ENCODE data around the gene AFF3. TPM values are rescaled to one million over a fixed set of nuclear protein-coding genes. Genes with fewer than 3 reads are reported as not detected.

AFF3 gene
- total and polyA plus RNA-seq, 10 of the 15 experiments (the other 5 are each of a cell fraction or from before 2014, with no cell fraction given) = 0.26 to 5.5 (median 3.0) TPM

DNA sequence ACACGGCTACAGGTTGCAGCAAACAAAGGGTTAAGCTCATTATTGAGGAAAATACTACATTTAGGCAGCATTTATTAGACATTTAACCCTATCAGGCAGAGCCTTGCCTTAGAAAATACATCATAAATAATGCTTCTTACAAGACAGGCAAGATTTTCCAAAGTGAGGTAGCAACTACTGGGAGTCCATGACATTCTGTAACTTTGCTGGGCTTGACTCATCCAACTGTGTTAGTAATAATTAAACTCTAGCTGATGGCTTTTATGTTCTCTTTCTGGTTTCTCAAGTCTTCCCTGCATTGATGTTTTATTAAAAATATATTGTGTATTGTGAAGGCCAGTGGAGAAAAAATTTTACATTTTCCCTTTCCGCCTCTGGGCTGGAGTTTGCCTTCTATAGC, 291.3 kb downstream of the AFF3 start (continued):
- TF ChIP-seq CTCF (IDR thresholded peaks at IDR 0.05 in 2 of 3, conservative IDR thresholded peaks at IDR 0.05 in 1 of 3; ENCODE audit: control insufficient read depth in 2 of 3, extremely low read depth in 1 of 3, insufficient read depth in 1 of 3, low read depth in 3 of 3, low read length in 3 of 3) (no peak), ZBED1 (IDR thresholded peaks at IDR 0.05; ENCODE audit: borderline replicate concordance) (no peak), MXI1 (IDR thresholded peaks at IDR 0.05; ENCODE audit: low read depth, low read length) (no peak), CBX3 (IDR thresholded peaks at IDR 0.05; ENCODE audit: borderline replicate concordance, low read depth) (no peak), EZH2 (IDR thresholded peaks at IDR 0.05; ENCODE audit: borderline replicate concordance, control insufficient read depth, low read depth, low read length) (no peak), RAD21 (IDR thresholded peaks at IDR 0.05; ENCODE audit: insufficient read depth, low read depth, low read length) (no peak)
- TF ChIP-seq, protein P1, sequence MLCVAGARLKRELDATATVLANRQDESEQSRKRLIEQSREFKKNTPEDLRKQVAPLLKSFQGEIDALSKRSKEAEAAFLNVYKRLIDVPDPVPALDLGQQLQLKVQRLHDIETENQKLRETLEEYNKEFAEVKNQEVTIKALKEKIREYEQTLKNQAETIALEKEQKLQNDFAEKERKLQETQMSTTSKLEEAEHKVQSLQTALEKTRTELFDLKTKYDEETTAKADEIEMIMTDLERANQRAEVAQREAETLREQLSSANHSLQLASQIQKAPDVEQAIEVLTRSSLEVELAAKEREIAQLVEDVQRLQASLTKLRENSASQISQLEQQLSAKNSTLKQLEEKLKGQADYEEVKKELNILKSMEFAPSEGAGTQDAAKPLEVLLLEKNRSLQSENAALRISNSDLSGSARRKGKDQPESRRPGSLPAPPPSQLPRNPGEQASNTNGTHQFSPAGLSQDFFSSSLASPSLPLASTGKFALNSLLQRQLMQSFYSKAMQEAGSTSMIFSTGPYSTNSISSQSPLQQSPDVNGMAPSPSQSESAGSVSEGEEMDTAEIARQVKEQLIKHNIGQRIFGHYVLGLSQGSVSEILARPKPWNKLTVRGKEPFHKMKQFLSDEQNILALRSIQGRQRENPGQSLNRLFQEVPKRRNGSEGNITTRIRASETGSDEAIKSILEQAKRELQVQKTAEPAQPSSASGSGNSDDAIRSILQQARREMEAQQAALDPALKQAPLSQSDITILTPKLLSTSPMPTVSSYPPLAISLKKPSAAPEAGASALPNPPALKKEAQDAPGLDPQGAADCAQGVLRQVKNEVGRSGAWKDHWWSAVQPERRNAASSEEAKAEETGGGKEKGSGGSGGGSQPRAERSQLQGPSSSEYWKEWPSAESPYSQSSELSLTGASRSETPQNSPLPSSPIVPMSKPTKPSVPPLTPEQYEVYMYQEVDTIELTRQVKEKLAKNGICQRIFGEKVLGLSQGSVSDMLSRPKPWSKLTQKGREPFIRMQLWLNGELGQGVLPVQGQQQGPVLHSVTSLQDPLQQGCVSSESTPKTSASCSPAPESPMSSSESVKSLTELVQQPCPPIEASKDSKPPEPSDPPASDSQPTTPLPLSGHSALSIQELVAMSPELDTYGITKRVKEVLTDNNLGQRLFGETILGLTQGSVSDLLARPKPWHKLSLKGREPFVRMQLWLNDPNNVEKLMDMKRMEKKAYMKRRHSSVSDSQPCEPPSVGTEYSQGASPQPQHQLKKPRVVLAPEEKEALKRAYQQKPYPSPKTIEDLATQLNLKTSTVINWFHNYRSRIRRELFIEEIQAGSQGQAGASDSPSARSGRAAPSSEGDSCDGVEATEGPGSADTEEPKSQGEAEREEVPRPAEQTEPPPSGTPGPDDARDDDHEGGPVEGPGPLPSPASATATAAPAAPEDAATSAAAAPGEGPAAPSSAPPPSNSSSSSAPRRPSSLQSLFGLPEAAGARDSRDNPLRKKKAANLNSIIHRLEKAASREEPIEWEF (IDR thresholded peaks at IDR 0.05; ENCODE audit: insufficient replicate concordance, low read depth, low read length) = no peak

Data from GM12878 (cell line).